ENCODE measurements around the gene FASTKD3.
A peak's percentile ranks its signal among the peaks of the same experiment; 100 is the strongest.

FASTKD3 gene

DNA sequence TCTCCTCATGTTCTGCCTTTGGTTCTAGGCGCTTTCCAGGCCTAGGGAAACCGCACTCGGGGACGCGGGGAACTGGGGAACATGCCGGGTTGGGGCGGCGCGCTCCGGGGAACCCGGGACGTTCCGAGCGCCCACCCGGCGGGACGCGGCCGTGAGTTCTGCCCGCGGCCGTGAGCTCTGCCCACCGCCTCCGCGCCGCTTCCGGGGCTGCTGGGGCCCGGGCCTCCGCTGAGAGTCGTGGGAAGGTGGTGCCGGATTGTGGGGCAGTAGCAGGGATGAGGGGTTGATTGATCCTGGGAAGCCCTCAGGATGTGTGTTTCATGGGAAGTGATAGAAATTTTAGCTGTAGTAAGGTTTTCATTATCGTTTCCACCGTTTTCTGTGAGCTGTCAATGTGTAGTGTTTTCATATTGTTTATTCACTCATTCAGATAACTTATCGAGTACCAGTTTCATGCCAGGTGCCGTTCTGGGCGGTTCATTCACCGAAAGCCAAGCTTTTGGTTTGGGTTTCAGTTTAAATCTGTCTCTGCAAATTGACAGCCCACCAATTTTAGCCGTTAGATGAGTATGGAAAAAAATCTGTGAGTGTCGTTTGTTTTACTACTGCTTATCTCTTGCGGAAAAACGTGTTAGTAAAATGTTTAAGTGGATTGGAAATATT lies 774 bp upstream of the FASTKD3 start:
- Mint-ChIP-seq H3K9me3 (no peaks in the 10 kb centered on the region), H3K4me1 (peaks cover 78% of the 10 kb centered on the region), H3K4me3 (peak overlapping the region; percentile 99), H3K27me3 (no peaks in the 10 kb centered on the region), H3K36me3 (ENCODE audit: low read depth) (peaks cover 56% of the 10 kb centered on the region), H3K27ac (peak overlapping the region; percentile 94)
- ATAC-seq: peak; percentile 34
- peak; percentile 43 for DNase-seq

- no peaks in the 10 kb centered on the region for H3K27me3 Mint-ChIP-seq
- H3K9me3 Mint-ChIP-seq: no peaks in the 10 kb centered on the region
- ATAC-seq (no peak), DNase-seq (no peak)
- peak overlapping the region; percentile 94 for H3K27ac Mint-ChIP-seq
- peaks cover 57% of the 10 kb centered on the region for H3K36me3 Mint-ChIP-seq (ENCODE audit: low read depth)
- peak overlapping the region; percentile 99 for H3K4me3 Mint-ChIP-seq
- H3K4me1 Mint-ChIP-seq: peaks cover 72% of the 10 kb centered on the region
These were observed 431 bp downstream of the FASTKD3 start for GRCh38 chr5:7868427-7868772.

GRCh38 chr5:7867260-7867659 lies 1.6 kb downstream of the FASTKD3 start:
- Mint-ChIP-seq H3K9me3 (no peaks in the 10 kb centered on the region), H3K27ac (no peak overlapping the region), H3K27me3 (no peaks in the 10 kb centered on the region), H3K36me3 (ENCODE audit: low read depth) (peaks cover 55% of the 10 kb centered on the region), H3K4me3 (peak overlapping the region; percentile 51), H3K4me1 (peaks cover 61% of the 10 kb centered on the region)
- DNase-seq (no peak), ATAC-seq (no peak)

DNA sequence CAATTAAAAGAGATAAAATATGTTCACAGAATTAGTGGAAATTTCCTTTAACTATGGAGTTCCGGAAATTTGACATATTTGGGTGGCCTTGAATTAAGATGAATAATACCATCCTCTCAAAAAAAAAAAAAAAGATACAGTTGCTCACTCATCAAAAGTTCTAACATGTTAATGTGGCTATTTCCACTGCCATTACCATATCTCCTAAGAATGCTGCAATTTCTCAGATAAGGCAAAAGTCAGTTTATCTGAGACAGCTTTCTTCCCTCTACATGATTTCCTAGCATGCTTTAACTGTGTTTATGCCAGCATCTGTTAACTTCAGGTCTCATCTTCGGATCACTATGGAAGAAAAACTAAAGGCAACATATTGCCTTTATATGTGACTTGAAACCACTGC lies 2.6 kb downstream of the FASTKD3 start:
- Mint-ChIP-seq H3K27me3 (no peaks in the 10 kb centered on the region), H3K4me1 (peaks cover 51% of the 10 kb centered on the region), H3K27ac (no peak overlapping the region), H3K4me3 (no peak overlapping the region), H3K9me3 (no peaks in the 10 kb centered on the region), H3K36me3 (ENCODE audit: low read depth) (peaks cover 54% of the 10 kb centered on the region)
- ATAC-seq (no peak), DNase-seq (no peak)

- Mint-ChIP-seq H3K9me3 (no peaks in the 10 kb centered on the region), H3K27me3 (peaks cover 4% of the 10 kb centered on the region), H3K4me1 (peaks cover 15% of the 10 kb centered on the region), H3K36me3 (ENCODE audit: low read depth) (peaks cover 31% of the 10 kb centered on the region), H3K27ac (peak overlapping the region; percentile 35), H3K4me3 (no peak overlapping the region)
- ATAC-seq (peak; percentile 35), DNase-seq (no peak)
These were observed 10.8 kb downstream of the FASTKD3 start for GRCh38 chr5:7857926-7858632.

DNA sequence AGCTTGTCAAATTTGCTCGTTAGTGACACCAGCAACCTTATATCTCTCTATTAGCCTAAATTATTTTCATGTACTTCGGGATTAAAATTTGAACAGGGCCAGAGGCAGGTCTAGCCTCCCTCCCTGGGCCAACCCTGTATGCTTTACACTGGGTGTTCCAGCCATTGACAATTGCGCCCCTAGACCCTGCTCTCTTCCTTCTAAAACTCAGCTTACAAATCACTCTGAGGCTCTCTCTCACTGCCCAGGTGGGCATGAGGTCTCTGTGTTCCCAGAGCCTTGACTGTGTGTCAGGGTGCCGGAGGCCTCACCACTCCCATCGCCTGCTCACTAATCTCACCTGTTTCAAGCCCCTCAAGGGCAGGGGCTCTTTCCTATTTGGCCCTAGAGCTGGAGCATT lies 11.5 kb downstream of the FASTKD3 start:
- ATAC-seq (no peak), DNase-seq (no peak)
- Mint-ChIP-seq H3K4me3 (no peak overlapping the region), H3K9me3 (no peaks in the 10 kb centered on the region), H3K27ac (no peak overlapping the region), H3K27me3 (peaks cover 7% of the 10 kb centered on the region), H3K4me1 (peaks cover 19% of the 10 kb centered on the region), H3K36me3 (ENCODE audit: low read depth) (peaks cover 27% of the 10 kb centered on the region)

- peaks cover 11% of the 10 kb centered on the region for H3K27me3 Mint-ChIP-seq
- H3K36me3 Mint-ChIP-seq (ENCODE audit: low read depth): peaks cover 26% of the 10 kb centered on the region
- no peak for ATAC-seq
- no peak overlapping the region for H3K27ac Mint-ChIP-seq
- H3K4me1 Mint-ChIP-seq: peaks cover 24% of the 10 kb centered on the region
- no peaks in the 10 kb centered on the region for H3K9me3 Mint-ChIP-seq
- no peak overlapping the region for H3K4me3 Mint-ChIP-seq
- no peak for DNase-seq
These were observed 12.0 kb downstream of the FASTKD3 start for GRCh38 chr5:7856855-7857254.

DNA sequence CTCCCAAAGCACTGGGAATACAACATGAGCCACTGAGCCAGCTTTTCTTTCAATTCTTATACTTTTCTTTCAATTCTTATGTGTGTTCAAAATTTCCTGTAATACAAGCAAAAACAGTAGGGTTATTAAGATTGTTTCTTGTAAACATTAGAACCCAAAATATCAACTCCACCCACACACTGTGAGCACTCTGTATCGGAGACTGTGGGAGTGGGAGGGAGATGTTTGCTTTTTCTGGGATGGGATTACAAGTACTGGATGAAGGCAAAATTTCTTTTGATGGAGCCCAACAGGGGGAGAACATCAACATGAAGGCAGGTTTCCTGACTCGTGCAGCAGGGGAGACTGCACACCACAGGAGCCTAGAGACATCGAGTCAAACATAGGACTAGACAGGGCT lies 13.2 kb downstream of the FASTKD3 start:
- ATAC-seq: no peak
- peaks cover 30% of the 10 kb centered on the region for H3K4me1 Mint-ChIP-seq
- H3K27me3 Mint-ChIP-seq: peaks cover 16% of the 10 kb centered on the region
- H3K27ac Mint-ChIP-seq: no peak overlapping the region
- no peak for DNase-seq
- no peaks in the 10 kb centered on the region for H3K9me3 Mint-ChIP-seq
- no peak overlapping the region for H3K4me3 Mint-ChIP-seq
- peaks cover 20% of the 10 kb centered on the region for H3K36me3 Mint-ChIP-seq (ENCODE audit: low read depth)

- no peak overlapping the region for H3K27ac Mint-ChIP-seq
- peaks cover 23% of the 10 kb centered on the region for H3K4me1 Mint-ChIP-seq
- H3K4me3 Mint-ChIP-seq: no peak overlapping the region
- ATAC-seq (no peak), DNase-seq (no peak)
- no peaks in the 10 kb centered on the region for H3K9me3 Mint-ChIP-seq
- peaks cover 28% of the 10 kb centered on the region for H3K27me3 Mint-ChIP-seq
- peaks cover 6% of the 10 kb centered on the region for H3K36me3 Mint-ChIP-seq (ENCODE audit: low read depth)
These were observed 15.8 kb downstream of the FASTKD3 start for GRCh38 chr5:7852988-7853387.

DNA sequence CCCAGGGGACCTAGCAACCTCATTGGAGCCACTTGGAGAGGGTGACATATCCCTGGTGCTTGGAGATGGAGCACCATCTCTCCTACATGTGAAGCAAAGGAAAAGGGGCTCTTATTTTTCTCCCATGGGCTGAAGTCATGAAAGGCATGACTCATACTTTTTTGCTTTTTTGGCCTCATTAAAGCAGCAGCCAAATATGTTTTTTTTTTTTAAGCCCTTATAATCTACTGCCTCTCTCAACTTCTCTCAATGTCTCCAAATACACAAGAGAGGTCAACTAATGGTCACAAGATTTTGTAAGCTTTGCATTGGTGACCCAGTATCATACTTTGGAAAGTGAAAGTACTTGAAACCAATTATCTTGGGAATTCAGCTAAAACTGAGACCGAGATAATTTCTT lies 16.3 kb downstream of the FASTKD3 start:
- ATAC-seq (no peak), DNase-seq (no peak)
- H3K36me3 Mint-ChIP-seq (ENCODE audit: low read depth): peaks cover 2% of the 10 kb centered on the region
- peaks cover 31% of the 10 kb centered on the region for H3K27me3 Mint-ChIP-seq
- H3K4me3 Mint-ChIP-seq: no peak overlapping the region
- no peaks in the 10 kb centered on the region for H3K9me3 Mint-ChIP-seq
- no peak overlapping the region for H3K27ac Mint-ChIP-seq
- peaks cover 19% of the 10 kb centered on the region for H3K4me1 Mint-ChIP-seq

DNA sequence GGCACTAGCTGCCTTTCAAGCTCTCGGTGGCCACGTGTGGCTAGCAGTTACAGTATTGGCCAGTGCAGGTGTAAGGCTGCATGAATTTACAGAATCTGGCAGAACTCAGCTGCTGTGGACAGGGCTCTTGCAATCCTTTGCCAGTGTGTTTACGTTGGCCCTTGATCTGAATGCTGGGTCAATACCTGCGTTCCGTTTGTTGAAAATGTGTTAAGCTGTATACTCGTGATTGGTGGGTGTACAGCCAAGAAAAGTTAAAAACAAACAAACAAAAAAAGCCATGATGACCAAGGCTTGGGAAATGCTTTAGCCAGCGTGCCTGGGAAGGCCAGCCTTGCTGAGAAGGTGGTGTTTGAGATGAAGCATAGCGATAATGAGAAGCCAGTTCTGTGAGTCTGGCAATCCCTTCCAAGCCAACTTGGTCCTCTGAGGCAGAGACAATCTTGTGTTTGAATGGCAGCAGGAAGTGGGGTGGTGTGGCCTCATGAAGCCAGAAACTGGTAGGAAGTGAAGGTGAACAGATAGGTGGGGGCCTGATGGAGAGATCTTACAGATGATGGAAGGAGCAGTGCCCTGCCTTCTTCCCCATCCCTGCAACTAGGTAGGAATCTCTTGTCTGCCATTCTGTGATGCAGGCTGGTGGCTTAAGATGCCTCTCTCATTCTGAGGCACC lies 17.1 kb downstream of the FASTKD3 start:
- Mint-ChIP-seq H3K4me1 (peaks cover 18% of the 10 kb centered on the region), H3K4me3 (peak overlapping the region; percentile 14), H3K9me3 (no peaks in the 10 kb centered on the region), H3K27me3 (peaks cover 36% of the 10 kb centered on the region), H3K36me3 (ENCODE audit: low read depth) (no peaks in the 10 kb centered on the region), H3K27ac (no peak overlapping the region)
- DNase-seq: no peak
- no peak for ATAC-seq

GRCh38 chr5:7851240-7851592 lies 17.6 kb downstream of the FASTKD3 start:
- ATAC-seq: no peak
- H3K27ac Mint-ChIP-seq: no peak overlapping the region

DNA sequence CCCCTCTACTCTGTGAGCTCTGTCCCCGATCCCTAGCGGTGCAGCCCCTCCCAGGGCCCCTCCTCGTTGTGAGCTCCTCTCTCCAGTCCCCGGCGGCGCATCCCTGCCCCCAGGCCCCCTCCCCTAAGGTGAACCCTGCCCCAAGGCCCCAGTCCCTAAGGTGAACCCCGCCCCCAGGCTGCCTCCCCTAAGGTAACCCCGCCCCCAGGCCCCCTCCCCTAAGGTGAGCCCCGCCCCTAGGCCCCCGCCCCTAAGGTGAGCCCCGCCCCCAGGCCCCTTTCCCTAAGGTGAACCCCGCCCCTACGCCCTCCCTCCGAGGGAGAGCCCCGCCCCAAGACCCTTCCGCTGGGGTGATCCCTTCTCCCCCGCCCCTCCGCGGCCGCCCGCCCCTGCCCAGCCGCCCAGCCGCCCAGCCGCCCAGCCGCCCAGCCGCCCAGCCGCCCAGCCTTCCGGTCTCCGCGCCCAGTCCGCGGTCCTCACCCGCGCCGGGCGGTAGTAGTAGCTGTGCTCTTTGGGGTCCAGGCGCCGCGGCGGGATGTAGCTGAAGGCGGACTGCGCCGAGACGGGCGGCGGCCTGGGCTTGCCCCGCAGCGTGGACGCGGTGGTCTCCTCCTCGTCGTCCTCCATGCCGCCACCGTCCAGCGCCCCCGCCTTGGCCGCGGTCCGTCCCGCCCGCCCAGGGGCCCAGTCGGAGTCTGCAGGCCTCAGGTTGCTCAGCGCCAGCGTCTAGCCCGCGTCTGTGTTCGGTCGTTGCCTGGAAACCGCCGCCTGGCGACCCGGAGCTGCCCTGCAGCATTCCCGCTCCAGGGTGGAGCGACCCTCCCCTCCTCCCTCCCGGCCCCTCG lies 18.2 kb downstream of the FASTKD3 start, which contains the start of gene CFAP90:
Gene CFAP90 (minus strand): TSS at position 739 of the 845 bp plus-strand sequence. CDS start 112 bp downstream, at position 627.
- H3K27me3 Mint-ChIP-seq: peaks cover 36% of the 10 kb centered on the region
- H3K36me3 Mint-ChIP-seq (ENCODE audit: low read depth): no peaks in the 10 kb centered on the region
- H3K27ac Mint-ChIP-seq: no peak within 1 kb of the TSS
- H3K9me3 Mint-ChIP-seq: no peaks in the 10 kb centered on the region
- H3K4me1 Mint-ChIP-seq: peaks cover 18% of the 10 kb centered on the region
- DNase-seq (peak; percentile 8), ATAC-seq (peak; percentile 11)
- peak within 1 kb of the TSS; percentile 60 for H3K4me3 Mint-ChIP-seq

More at GRCh38 chr5:7851240-7851592, 17.6 kb downstream of the FASTKD3 start:
- no peaks in the 10 kb centered on the region for H3K9me3 Mint-ChIP-seq
- H3K4me1 Mint-ChIP-seq: peaks cover 18% of the 10 kb centered on the region
- no peak for DNase-seq
- H3K27me3 Mint-ChIP-seq: peaks cover 36% of the 10 kb centered on the region
- H3K4me3 Mint-ChIP-seq: peak overlapping the region; percentile 60
- no peaks in the 10 kb centered on the region for H3K36me3 Mint-ChIP-seq (ENCODE audit: low read depth)

GRCh38 chr5:7849681-7850394 lies 19.0 kb downstream of the FASTKD3 start:
- Mint-ChIP-seq H3K9me3 (no peaks in the 10 kb centered on the region), H3K4me1 (peaks cover 18% of the 10 kb centered on the region), H3K27ac (no peak overlapping the region), H3K36me3 (ENCODE audit: low read depth) (no peaks in the 10 kb centered on the region), H3K4me3 (peak overlapping the region; percentile 51), H3K27me3 (peaks cover 37% of the 10 kb centered on the region)
- ATAC-seq (no peak), DNase-seq (peak; percentile 8)

Data from activated naive CD8-positive, alpha-beta T cell treated with anti-CD3 and anti-CD28 coated beads, Interleukin-2, amount 50 U/mL, for 24 hours (primary cell).